Measurements from ENCODE around the gene GPR156.

- TF ChIP-seq CTCF (conservative IDR thresholded peaks at IDR 0.05) (no peak), ZFX (IDR thresholded peaks at IDR 0.05) (no peak)
These were observed 141.3 kb downstream of the GPR156 start for GRCh38 chr3:120143676-120144075.
